Measurements from ENCODE around the gene NCOA4.
"Not testable (repeated sequence)": the region's sequence is repeated elsewhere in the genome, so short reads cannot be mapped to it uniquely, and the experiment has no call there.

Gene NCOA4

GRCh38 chr10:46030091-46030937 is at the start of gene NCOA4:
TSS of gene NCOA4 (minus strand) at chr10:46030623. CDS start at chr10:46016680, 13,943 bp downstream.
- DNase-seq: peak; percentile 82

DNA sequence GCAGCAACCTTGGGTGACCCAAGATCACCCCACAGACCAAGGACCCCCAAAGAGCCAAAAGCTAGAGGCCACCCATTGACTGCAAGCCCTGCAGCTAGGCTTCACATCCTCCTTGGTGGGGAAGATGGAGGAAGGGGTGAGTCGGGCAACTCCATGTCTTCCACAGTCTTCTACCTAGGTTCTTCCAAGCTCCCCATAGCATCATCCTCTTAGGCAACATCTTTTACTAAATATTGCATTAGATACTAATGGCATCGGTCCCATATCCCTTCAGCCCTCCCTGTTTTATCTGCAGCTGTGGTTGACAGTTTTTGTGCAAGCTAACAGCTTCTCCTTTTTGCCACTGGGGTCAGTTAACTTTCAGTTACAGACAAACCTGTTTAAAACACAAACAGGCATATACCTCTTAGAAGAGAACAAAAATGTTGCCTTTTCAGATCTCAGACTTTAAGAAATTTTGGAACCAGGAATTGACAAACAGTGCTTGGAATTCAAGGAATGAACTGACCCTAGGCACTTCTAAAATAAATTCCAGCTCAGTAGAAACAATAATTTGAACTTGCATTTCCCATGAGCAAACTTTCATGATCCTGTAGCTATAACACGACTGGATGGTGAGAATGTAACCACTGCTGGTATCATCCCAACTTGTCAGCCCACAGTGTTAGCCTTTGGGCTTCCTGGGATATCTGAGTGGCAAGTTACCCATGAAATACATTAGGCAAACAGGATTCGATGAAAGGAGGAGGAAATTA is 49.6 kb upstream of the NCOA4 start:
- DNase-seq: peak; percentile 76

GRCh38 chr10:46077731-46078413 is 47.4 kb upstream of the NCOA4 start:
- DNase-seq: no peak

DNA sequence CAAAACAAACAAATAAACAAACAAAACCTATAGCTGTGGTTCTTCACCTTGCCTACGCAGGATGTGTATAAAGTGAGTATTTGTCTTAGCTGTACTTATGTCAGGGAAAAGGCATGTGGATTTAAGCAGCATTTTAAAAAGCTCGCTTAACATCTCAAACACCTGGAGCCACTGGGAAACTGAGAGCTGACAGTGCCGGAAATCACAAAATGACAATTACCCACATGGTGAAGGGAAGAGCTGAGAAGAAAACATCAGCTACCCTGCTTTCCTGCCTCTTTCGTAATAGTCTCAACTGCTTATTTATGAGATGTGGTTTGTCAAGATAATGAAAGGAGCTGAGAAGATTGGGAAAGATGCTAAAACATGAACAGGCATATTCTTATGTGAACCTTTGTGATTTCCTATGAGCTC is 46.7 kb upstream of the NCOA4 start:
- peak; percentile 93 for DNase-seq

DNA sequence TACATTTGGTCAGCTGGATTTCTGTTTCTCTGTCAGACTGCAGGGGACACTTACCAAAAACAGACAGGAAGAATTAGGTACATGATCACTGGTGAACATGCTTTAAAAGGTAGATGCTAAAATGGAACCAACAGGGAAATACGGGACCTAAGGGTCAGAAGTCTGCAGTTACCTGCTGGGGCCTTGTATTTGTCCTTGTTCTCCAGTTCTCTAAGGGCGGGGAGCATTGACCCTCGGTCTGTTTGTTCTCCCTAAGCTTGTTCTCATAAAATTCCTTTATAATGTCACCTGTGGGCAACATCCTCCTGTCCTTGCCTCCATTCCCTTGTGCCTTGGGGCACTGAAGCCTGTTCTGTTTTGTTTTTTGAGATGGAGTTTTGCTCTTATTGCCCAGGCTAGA is 45.4 kb upstream of the NCOA4 start:
- DNase-seq: no peak

GRCh38 chr10:46074196-46074946 is 43.9 kb upstream of the NCOA4 start:
- DNase-seq: no peak

DNA sequence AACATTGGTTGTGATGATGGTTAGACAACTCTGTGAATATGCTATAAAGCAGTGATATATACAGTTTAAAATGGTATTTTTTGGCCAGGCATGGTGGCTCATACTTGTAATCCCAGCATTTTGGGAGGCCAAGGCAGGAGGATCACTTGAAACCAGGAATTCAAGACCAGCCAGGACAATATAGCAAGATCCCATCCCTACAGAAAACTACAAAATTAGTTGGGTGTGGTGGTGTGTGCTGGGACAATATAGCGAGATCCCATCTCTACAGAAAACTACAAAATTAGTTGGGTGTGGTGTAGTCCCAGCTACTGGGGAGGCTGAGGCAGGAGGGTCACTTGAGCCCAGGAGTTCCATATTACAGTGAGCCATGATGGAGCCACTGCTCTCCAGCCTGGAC is 43.1 kb upstream of the NCOA4 start:
- no peak for DNase-seq

DNA sequence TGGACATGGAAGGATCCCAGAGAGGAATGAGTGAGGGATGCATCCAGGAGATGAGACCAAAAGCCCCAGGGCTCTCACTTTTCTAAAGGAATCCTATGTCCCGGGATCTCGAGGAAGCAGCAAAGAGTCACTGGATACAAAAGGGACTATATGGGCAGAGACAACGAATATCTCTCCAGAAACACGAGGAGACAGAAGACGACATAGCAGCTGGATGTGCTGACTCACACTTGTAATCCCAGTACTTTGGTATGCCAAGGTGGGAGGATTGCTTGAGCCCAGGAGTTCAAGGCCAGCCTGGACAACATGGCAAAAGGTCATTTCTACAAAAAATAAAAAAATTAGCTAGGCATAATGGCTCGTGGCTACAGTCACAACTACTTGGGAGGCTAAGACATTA is 40.3 kb upstream of the NCOA4 start:
- no peak for DNase-seq

GRCh38 chr10:46069771-46070463 is 39.5 kb upstream of the NCOA4 start:
- no peak for DNase-seq

DNA sequence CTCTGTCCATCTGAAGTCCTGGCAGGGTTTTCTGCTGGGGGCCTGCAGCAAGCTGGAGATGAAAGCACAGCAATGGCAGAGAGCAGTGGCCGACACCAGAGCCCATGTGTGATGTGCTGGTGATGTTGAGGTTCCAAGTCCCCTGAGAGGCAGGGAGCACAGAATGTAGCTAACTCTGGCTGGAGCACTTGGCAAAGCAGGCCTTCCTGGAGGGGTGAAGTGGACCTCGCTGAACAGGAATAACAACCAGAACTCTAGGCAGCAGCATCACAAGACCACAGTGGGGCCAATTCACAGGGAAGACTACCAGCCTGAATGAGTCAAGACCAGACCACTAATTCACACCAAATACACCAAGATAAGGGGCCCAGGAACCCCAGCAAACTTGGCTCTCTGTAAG is 38.5 kb upstream of the NCOA4 start:
- DNase-seq: no peak

DNA sequence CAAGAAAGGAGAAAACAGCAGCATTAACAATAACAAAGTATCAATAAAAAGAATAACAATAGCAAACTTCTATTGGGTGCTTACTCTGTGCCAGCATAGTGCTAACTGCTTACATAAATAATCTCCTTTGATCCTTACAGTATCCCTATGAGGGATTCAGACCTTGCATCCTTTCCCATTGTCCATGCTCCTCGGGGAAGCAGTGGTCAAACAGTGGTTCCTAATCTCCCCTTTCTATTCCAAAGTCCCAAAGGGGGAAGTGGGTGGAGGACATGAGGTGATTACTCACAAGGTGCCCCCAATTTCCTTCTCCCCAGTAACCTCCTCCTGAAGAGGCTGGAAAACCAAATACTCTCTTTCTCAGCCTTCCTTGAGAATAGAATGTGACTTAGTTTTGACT is 37.7 kb upstream of the NCOA4 start:
- DNase-seq: no peak

DNA sequence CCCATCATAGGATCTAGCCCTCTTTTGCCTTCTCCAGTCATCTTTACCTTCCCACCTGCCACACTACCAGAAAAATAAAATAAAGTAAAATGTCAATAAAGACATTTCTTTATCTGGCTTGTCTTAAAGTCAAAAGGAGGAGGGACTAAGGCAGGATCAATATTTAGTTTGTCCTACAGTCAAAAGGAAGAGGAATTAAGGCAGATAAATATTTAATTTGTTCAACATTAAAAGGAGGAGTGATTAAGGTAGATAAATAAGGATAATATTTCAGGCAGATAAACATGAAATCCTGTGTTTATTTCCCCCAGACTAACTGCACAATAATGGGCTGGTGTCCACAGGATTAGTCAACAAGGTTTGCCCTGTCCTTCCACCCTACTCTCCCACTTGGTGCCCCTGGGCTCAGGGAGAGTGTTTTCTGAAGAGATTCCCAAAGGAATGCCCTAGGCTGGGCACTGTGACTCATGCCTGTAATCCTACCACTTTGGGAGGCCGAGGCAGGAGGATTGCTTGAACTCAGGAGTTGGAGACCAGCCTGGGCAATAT is 33.9 kb upstream of the NCOA4 start:
- no peak for DNase-seq

- no peak for DNase-seq
Observed at GRCh38 chr10:46062723-46063428, 32.5 kb upstream of the NCOA4 start.

DNA sequence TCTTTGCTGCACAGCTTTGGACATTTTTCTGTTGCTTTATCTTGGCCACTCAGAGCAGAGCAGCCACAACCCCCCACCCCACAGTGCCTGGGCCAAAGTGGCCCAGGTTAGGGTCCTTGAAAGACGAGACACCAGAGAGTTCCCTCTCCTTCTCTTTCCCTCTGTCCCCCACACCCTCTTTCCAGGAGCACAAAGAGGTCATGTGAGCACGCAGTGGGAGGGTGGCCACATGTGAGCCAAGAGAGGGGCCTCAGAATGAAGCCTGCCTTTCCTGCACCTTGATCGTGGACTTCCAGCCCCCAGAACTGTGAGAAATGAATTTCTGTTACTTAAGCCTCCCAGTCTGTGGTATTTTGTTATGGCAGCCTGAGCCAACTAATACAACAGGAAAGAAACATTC is 30.3 kb upstream of the NCOA4 start:
- DNase-seq: no peak

DNA sequence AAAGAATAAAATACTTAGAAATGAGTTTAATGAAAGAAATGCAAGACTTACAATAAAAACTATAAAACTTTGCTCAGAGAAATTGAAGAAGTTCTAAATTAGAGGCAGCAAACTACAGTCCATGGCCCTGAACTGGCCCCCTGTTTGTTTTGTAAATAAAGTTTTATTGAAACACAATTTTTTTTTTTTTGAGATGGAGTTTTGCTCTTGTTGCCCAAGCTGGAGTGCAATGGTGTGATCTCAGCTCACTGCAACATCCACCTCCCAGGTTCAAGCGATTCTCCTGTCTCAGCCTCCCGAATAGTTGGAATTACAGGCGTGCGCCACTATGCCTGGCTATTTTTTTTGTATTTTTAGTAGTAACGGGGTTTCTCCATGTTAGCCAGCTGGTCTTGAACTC is 27.5 kb upstream of the NCOA4 start:
- not testable (repeated sequence) for DNase-seq

- DNase-seq: no peak
Observed at GRCh38 chr10:46057038-46057437, 26.6 kb upstream of the NCOA4 start.

DNA sequence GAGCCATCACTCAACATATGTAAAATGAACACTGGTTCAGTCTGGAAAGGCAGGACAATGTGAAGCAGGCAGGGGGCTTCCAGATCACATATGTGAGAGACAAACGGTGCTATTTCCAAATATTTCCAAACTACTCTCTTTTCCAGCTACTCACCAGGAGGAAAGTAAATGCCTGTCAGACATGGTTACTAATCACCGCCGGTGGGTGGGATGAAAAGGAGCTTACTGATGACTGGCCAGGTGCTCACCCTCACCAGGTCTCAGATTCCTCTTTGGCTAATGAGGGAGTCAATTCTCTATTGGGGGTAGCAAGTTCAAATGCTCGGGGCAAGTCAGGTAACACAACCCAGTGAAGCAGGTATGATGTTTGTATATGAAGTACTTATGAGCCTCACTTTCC is 25.3 kb upstream of the NCOA4 start:
- DNase-seq: no peak

- no peak for DNase-seq
Observed at GRCh38 chr10:46053534-46054434, 23.4 kb upstream of the NCOA4 start.

- no peak for DNase-seq
Observed at GRCh38 chr10:46052791-46053375, 22.5 kb upstream of the NCOA4 start.

All from SIG-M5 (cell line).